K562 (cell line): ENCODE measurements around the gene ZMIZ1. TPM values are rescaled to one million over a fixed set of nuclear protein-coding genes. Genes with fewer than 3 reads are reported as not detected.

ENCODE experiments used
- ATAC-seq: fragments of 200-7000 bp; cut with Tn5 transposase; 3 replicates; pipeline ENCODE4 v1.9.1; 2020; ENCODE audit warnings: moderate library complexity
- BruUV-seq: library from RNA; stranded (reverse); fragments of 400-500 nt; replicated peaks from 2 replicates; lab custom pipeline; 2021; lab: Mats Ljungman, UMichigan
- CTCF ChIA-PET: fragments of 300-600 bp; formaldehyde crosslinking; extraction: SDS; loops from one replicate; lab custom pipeline; 2021; ENCODE audit warnings: low intra/inter-chr PET ratio; lab: Yijun Ruan, JAX
- POLR2A ChIA-PET: fragments of 300-600, 350-650 bp; sonication (Branson Sonifier 250); formaldehyde crosslinking; extraction: SDS; loops from one replicate; lab custom pipeline; 2021; ENCODE audit warnings: antibody characterized with exemption, inconsistent platforms; lab: Yijun Ruan, JAX
- DNase-seq, 4 experiments: peaks; one replicate each; pipeline versions ENCODE4 v3.0.0 to v3.0.0-alpha.2; 2011 to 2018; ENCODE audit warnings: low spot score in 3 of 4, mixed read lengths in 3 of 4; ENCODE audit errors: extremely low read depth in 1 of 4
- FAIRE-seq: peaks from 2 replicates; lab custom pipeline; 2011; peaks lifted over from hg19 to GRCh38; lab: Jason Lieb, UNC
- H2AFZ ChIP-seq: 2 replicates; pipeline ENCODE4 v1.6.0; 2011; ENCODE audit warnings: low read depth, low read length, control low read depth, inconsistent platforms
- H3K27ac ChIP-seq: fragments of 200-600 bp; 3 replicates; pipeline ENCODE4 v1.8.0; 2011; ENCODE audit warnings: low read depth, mild to moderate bottlenecking, control low read depth, inconsistent platforms, low read length, moderate library complexity, mixed read lengths; ENCODE audit errors: extremely low read depth
- H3K27me3 ChIP-seq, 2 experiments: fragments of 300-600 bp in 1 of 2; 2 replicates in 1 of 2; 3 replicates in 1 of 2; pipeline versions ENCODE4 v1.6.0 to v1.8.0; 2011; ENCODE audit warnings: inconsistent platforms in 2 of 2, low read length in 2 of 2, mild to moderate bottlenecking in 1 of 2, mixed read lengths in 1 of 2, moderate library complexity in 1 of 2; ENCODE audit not compliant: control insufficient read depth in 2 of 2, insufficient read depth in 2 of 2
- H3K36me3 ChIP-seq: fragments of 300-600 bp; 3 replicates; pipeline ENCODE4 v1.8.0; 2011; ENCODE audit warnings: mild to moderate bottlenecking, low read length, inconsistent platforms; ENCODE audit not compliant: control insufficient read depth, insufficient read depth
- H3K4me1 ChIP-seq, 2 experiments: fragments of 200-600 bp in 1 of 2; replicated peaks in 1 of 2; 2 replicates in 1 of 2; 3 replicates in 1 of 2; pipeline versions ENCODE4 v1.5.1 to v1.8.0; 2011; ENCODE audit warnings: inconsistent platforms in 2 of 2, low read length in 2 of 2, mild to moderate bottlenecking in 1 of 2, mixed read lengths in 1 of 2, moderate library complexity in 1 of 2; ENCODE audit not compliant: control insufficient read depth in 2 of 2, insufficient read depth in 2 of 2
- H3K4me2 ChIP-seq: 2 replicates; pipeline ENCODE4 v1.6.1; 2011; ENCODE audit warnings: low read length, control low read depth, inconsistent platforms, mixed read lengths; ENCODE audit not compliant: insufficient read depth
- H3K4me3 ChIP-seq: fragments of 200-600 bp; sonication (generic), shearing (Covaris generic); 2 replicates; pipeline ENCODE4 v1.5.1; 2016; ENCODE audit warnings: control low read depth, inconsistent platforms
- H3K79me2 ChIP-seq: fragments of 200-600 bp; 3 replicates; pipeline ENCODE4 v1.8.0; 2011; ENCODE audit warnings: low read length, inconsistent platforms; ENCODE audit not compliant: control insufficient read depth, insufficient read depth
- H3K9ac ChIP-seq, 2 experiments: 2 replicates each; pipeline versions ENCODE4 v1.6.0 to v1.6.1; 2011; ENCODE audit warnings: low read depth in 2 of 2, low read length in 2 of 2, control low read depth in 1 of 2, inconsistent platforms in 1 of 2, mild to moderate bottlenecking in 1 of 2, mixed read lengths in 1 of 2; ENCODE audit not compliant: insufficient read depth in 1 of 2
- H3K9me1 ChIP-seq: one replicate; pipeline ENCODE4 v1.6.0; 2011; ENCODE audit warnings: inconsistent platforms, mild to moderate bottlenecking, low read length, moderate library complexity; ENCODE audit not compliant: control insufficient read depth, insufficient read depth
- H3K9me3 ChIP-seq: replicated peaks from 2 replicates; pipeline ENCODE4 v1.5.1; 2011; ENCODE audit warnings: low read depth, low read length, inconsistent platforms; ENCODE audit not compliant: control insufficient read depth, insufficient read depth
- H4K20me1 ChIP-seq: replicated peaks from 2 replicates; pipeline ENCODE4 v1.6.1; 2011; ENCODE audit warnings: low read length, inconsistent platforms, mixed read lengths; ENCODE audit not compliant: control insufficient read depth, insufficient read depth
- CBX1 ChIP-seq: sonication (generic); IDR thresholded peaks from 2 replicates; pipeline ENCODE4 v1.6.1; 2016; ENCODE audit warnings: antibody characterized with exemption, low read depth, mild to moderate bottlenecking
- ESRRA ChIP-seq: fragments of 450-650 bp; IDR thresholded peaks from 2 replicates; pipeline ENCODE4 v1.6.1; 2014; ENCODE audit warnings: low read depth, mild to moderate bottlenecking, moderate library complexity, borderline replicate concordance
- RBM25 ChIP-seq: fragments of 200-400 bp; formaldehyde crosslinking; IDR thresholded peaks from 2 replicates; pipeline ENCODE4 v1.6.1; 2018; ENCODE audit warnings: low read length, low read depth, moderate library complexity; ENCODE audit not compliant: severe bottlenecking
- ZNF24 ChIP-seq: fragments of 450-650 bp; IDR thresholded peaks from 2 replicates; pipeline ENCODE4 v1.6.1; 2016
- ZNF707 ChIP-seq: fragments of 250-450 bp; sonication (Bioruptor Pico); conservative IDR thresholded peaks from 2 replicates; pipeline ENCODE4 v1.8.0; 2022; ENCODE audit warnings: inconsistent platforms, mild to moderate bottlenecking, moderate library complexity
- WGBS: fragments of 100-300 bp; shearing (Covaris generic); methylation state at CpG from one replicate; pipeline ENCODE4 v1.1.6; 2016; ENCODE audit warnings: low coverage, mixed read lengths; ENCODE audit not compliant: insufficient coverage; ENCODE audit errors: missing lambda C conversion rate; 5-methylcytosine and 5-hydroxymethylcytosine counted together
- in situ Hi-C: fragments of 300-500 bp; cut with MboI; formaldehyde crosslinking; loops from 4 replicates; pipeline ENCODE4 v1.15.0; 2018; ENCODE audit warnings: inconsistent platforms, mixed read lengths
- intact Hi-C: fragments of 100-400 bp; cut with micrococcal nuclease; formaldehyde crosslinking; loops from 2 replicates; pipeline ENCODE4 v1.14.2; 2022
- polyA plus RNA-seq, 8 experiments: library from polyadenylated mRNA; depleted of rRNA in 4 of 8; stranded (reverse) in 5 of 8; unstranded in 3 of 8; fragments of >200 nt; fragmentation: Nextera tagmentation in 2 of 8; fragmentation: Illumina TruSeq in 1 of 8; extraction: Ambion mirVana in 2 of 8; extraction: Trizol in 1 of 8; gene quantifications; 2 replicates each; pipeline versions ENCODE4 v1.2.1 to v1.2.3, GENCODE V29; 2011 to 2014; ENCODE audit warnings: inconsistent platforms in 1 of 8, missing spikeins in 1 of 8
- total RNA-seq, 7 experiments: library from RNA; depleted of rRNA in 6 of 7; stranded (reverse); fragments of >200 nt in 6 of 7; fragmentation: Illumina TruSeq in 2 of 7; extraction: Trizol in 2 of 7; gene quantifications; 2 replicates each; pipeline versions ENCODE4 v1.2.1 to v1.2.3, GENCODE V29; 2011 to 2021; ENCODE audit warnings: low replicate concordance in 1 of 7

Gene ZMIZ1
- total and polyA plus RNA-seq, 9 of the 15 experiments (the other 6 are each of a cell fraction or from before 2014, with no cell fraction given), result 1.0 to 37.3 (median 4.3) TPM

DNA sequence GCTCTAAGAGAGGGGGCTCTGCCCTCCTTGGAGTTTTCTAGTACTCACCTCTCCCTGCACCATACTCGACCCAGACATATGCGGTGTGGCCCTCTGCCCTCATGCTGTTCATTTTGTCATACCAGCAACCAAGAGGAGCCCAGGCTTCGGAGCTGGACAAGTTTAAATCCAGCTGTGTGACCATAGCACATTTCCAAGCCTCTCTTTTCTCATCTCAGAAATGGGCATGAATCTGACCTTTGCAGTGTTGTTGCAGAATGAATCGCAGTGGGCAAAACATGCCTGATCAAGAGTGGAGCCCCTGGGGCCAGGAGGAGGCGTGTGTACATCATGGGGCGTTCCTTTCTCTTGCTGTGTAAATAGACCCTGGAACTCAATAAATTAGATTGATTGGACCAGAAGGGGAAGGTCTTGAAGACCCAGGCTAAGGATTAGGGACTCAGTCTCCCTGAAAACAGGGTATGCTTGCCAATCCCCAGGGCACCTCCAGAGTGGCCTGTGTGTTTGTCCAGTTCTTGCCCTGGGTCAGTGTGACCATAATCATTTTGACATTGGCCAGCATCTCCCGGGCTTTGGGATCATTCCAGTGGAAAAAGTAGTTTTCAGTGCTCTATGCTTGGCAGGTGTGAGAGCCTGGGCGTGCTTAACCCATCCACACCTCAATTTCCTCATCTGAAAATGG lies 59.6 kb downstream of the ZMIZ1 start:
- H3K9me3 ChIP-seq, result no peaks in the 10 kb centered on the region
- H3K79me2 ChIP-seq, result peaks cover 15% of the 10 kb centered on the region
- H4K20me1 ChIP-seq, result no peaks in the 10 kb centered on the region; the same call in none of the 2 replicates
- peaks cover 75 to 87% of the 10 kb centered on the region in 2 experiments for H3K4me1 ChIP-seq
- H3K27me3 ChIP-seq, result no peaks in the 10 kb centered on the region
- no peak for DNase-seq
- ChIA-PET POLR2A (interaction anchor here (1.5 to 2.2 kb wide), 2 partner anchors 13 to 14 kb away, joined by 5 to 8 read pairs; no protein-coding TSS in a partner anchor), CTCF (no interaction called here)
- H3K27ac ChIP-seq, result peak overlapping the region; percentile 51; the same call in 1 of the 3 replicates
- peak; percentile 46 for TF ChIP-seq RBM25
- peak; percentile 71; the same call in 1 of the 2 replicates for TF ChIP-seq CBX1
- no peak for TF ChIP-seq ZNF24
- no peak for TF ChIP-seq ZNF707
- peak; percentile 85 for TF ChIP-seq ESRRA
- intact Hi-C loops, result loop anchor here (5.0 kb wide), 1 partner anchor 46 kb away; no protein-coding TSS in a partner anchor
- no peak overlapping the region for H3K4me2 ChIP-seq
- H3K9me1 ChIP-seq, result peaks cover 5% of the 10 kb centered on the region
- H3K9ac ChIP-seq, result peak overlapping the region in 1 of 2 experiments; percentile 72; a peak in 1 of 4 replicates
- H3K4me3 ChIP-seq, result no peak overlapping the region
- WGBS, result 85% methylated on average over 8 of the region's 8 CpGs
- ATAC-seq, result no peak
- H3K36me3 ChIP-seq, result peaks cover 38% of the 10 kb centered on the region
- in situ Hi-C loops, result no loop called here
- no peak overlapping the region for H2AFZ ChIP-seq
- no TSS peak for BruUV-seq
- FAIRE-seq, result no peak
